ENCODE results near the gene VWC2L.

Gene VWC2L

DNA sequence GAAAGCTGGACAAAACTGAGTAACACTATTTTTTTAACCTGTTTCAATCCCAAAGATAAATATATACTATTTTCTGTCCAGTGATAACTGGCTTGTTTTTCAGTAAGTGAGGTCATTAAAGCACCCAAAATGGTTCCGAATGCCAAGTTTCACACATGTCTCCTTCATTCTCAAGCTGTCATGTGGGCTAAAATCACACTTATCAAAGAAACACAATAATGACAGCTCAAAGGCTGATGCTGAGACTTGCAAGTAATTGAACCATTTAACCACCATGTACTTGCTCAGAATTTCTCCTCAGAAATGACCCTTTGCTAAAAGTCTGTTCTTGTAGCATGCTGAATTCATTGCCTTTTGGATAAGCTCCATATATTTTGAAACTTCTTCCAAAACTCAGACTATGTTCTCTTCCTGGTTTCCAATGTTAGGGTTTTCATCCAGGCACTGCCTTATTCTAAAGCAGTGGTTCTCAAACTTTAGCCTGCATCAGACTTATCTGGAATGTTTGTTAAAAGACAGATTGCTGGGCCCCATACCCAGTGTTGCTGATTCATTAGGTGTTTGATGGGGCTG, 149.8 kb downstream of the VWC2L start:
- TF ChIP-seq, protein P1, sequence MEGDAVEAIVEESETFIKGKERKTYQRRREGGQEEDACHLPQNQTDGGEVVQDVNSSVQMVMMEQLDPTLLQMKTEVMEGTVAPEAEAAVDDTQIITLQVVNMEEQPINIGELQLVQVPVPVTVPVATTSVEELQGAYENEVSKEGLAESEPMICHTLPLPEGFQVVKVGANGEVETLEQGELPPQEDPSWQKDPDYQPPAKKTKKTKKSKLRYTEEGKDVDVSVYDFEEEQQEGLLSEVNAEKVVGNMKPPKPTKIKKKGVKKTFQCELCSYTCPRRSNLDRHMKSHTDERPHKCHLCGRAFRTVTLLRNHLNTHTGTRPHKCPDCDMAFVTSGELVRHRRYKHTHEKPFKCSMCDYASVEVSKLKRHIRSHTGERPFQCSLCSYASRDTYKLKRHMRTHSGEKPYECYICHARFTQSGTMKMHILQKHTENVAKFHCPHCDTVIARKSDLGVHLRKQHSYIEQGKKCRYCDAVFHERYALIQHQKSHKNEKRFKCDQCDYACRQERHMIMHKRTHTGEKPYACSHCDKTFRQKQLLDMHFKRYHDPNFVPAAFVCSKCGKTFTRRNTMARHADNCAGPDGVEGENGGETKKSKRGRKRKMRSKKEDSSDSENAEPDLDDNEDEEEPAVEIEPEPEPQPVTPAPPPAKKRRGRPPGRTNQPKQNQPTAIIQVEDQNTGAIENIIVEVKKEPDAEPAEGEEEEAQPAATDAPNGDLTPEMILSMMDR (IDR thresholded peaks at IDR 0.05; ENCODE audit: low read depth, low read length, poor library complexity, severe bottlenecking): no peak
- no peak for TF ChIP-seq EZH2phosphoT487 (IDR thresholded peaks at IDR 0.05; ENCODE audit: borderline replicate concordance, low read length)
- no peaks in the 10 kb centered on the region for H3K9me3 ChIP-seq (ENCODE audit: control insufficient read depth, insufficient read depth, low read length)
- no peaks in the 10 kb centered on the region for H3K4me1 ChIP-seq (ENCODE audit: control insufficient read depth, low read length)
- H3K4me2 ChIP-seq (ENCODE audit: low read length): no peak overlapping the region
- no peak overlapping the region for H3K27ac ChIP-seq (ENCODE audit: low read depth, low read length)
- no peaks in the 10 kb centered on the region for H3F3A ChIP-seq (ENCODE audit: control insufficient read depth, insufficient read depth)
- H3K79me2 ChIP-seq (ENCODE audit: control insufficient read depth, low read length): no peaks in the 10 kb centered on the region
- H3K36me3 ChIP-seq (ENCODE audit: control insufficient read depth, low read length): no peaks in the 10 kb centered on the region
- no peak overlapping the region for H3K4me3 ChIP-seq (ENCODE audit: low read length)
- H4K20me1 ChIP-seq (ENCODE audit: control insufficient read depth, insufficient read depth, low read depth, low read length): no peaks in the 10 kb centered on the region
- no peaks in the 10 kb centered on the region for H3K9me2 ChIP-seq (replicated peaks; ENCODE audit: control insufficient read depth, low read length)
- H3K27me3 ChIP-seq (ENCODE audit: control insufficient read depth, low read length): no peaks in the 10 kb centered on the region

DNA sequence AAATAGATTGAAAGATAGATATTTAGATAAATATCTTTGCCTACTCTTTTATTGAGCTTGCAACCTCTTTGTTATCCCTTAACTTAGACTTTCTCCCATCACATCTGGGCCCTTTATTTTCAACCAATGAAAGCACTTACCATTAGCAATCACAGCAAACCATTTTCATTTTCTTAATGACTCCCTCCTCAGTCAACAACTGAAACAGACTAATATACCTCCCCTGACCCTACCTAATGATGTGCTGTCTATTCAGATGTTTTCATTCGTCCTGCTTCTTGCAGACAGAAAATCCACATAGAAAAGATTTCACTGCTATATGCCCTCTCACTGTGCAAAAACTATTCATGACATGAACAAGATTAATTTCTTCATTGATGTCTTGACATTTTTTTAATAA, 154.4 kb downstream of the VWC2L start:
- Histone ChIP-seq H3K4me2 (ENCODE audit: low read length) (no peak overlapping the region), H3F3A (ENCODE audit: control insufficient read depth, insufficient read depth) (no peaks in the 10 kb centered on the region), H3K27me3 (ENCODE audit: control insufficient read depth, low read length) (no peaks in the 10 kb centered on the region), H3K9me2 (replicated peaks; ENCODE audit: control insufficient read depth, low read length) (no peaks in the 10 kb centered on the region), H3K79me2 (ENCODE audit: control insufficient read depth, low read length) (no peaks in the 10 kb centered on the region), H3K27ac (ENCODE audit: low read depth, low read length) (no peak overlapping the region), H4K20me1 (ENCODE audit: control insufficient read depth, insufficient read depth, low read depth, low read length) (no peaks in the 10 kb centered on the region), H3K4me1 (ENCODE audit: control insufficient read depth, low read length) (no peaks in the 10 kb centered on the region), H3K4me3 (ENCODE audit: low read length) (no peak overlapping the region), H3K9me3 (ENCODE audit: control insufficient read depth, insufficient read depth, low read length) (no peaks in the 10 kb centered on the region), H3K36me3 (ENCODE audit: control insufficient read depth, low read length) (no peaks in the 10 kb centered on the region)
- no peak for TF ChIP-seq EZH2phosphoT487 (IDR thresholded peaks at IDR 0.05; ENCODE audit: borderline replicate concordance, low read length)
- TF ChIP-seq, protein P1 (IDR thresholded peaks at IDR 0.05; ENCODE audit: low read depth, low read length, poor library complexity, severe bottlenecking): no peak

DNA sequence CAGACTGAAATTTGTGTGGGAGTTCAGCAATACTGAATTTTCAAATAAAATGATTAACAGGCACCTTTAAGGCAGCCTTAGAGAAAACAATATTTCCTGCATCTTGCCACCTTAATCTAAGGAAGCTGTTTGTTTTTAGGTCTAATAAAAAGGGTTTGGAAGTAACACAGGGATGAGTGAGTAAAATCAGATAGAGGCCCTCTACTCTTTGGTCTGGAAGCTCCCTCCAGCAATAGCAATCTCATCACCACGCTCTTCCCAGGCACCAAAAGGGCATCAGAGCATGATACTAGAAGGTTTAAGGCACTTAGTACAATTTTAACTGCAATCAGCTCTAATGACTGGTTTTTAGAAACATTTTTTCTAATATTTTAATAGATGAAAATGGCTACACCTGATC, 155.6 kb downstream of the VWC2L start:
- Histone ChIP-seq H3K4me3 (ENCODE audit: low read length) (no peak overlapping the region), H3K36me3 (ENCODE audit: control insufficient read depth, low read length) (no peaks in the 10 kb centered on the region), H4K20me1 (ENCODE audit: control insufficient read depth, insufficient read depth, low read depth, low read length) (no peaks in the 10 kb centered on the region), H3K27me3 (ENCODE audit: control insufficient read depth, low read length) (no peaks in the 10 kb centered on the region), H3F3A (ENCODE audit: control insufficient read depth, insufficient read depth) (no peaks in the 10 kb centered on the region), H3K9me3 (ENCODE audit: control insufficient read depth, insufficient read depth, low read length) (no peaks in the 10 kb centered on the region), H3K27ac (ENCODE audit: low read depth, low read length) (no peak overlapping the region), H3K79me2 (ENCODE audit: control insufficient read depth, low read length) (no peaks in the 10 kb centered on the region), H3K4me2 (ENCODE audit: low read length) (no peak overlapping the region), H3K4me1 (ENCODE audit: control insufficient read depth, low read length) (no peaks in the 10 kb centered on the region), H3K9me2 (replicated peaks; ENCODE audit: control insufficient read depth, low read length) (no peaks in the 10 kb centered on the region)
- TF ChIP-seq, protein P1 (IDR thresholded peaks at IDR 0.05; ENCODE audit: low read depth, low read length, poor library complexity, severe bottlenecking): no peak
- no peak for TF ChIP-seq EZH2phosphoT487 (IDR thresholded peaks at IDR 0.05; ENCODE audit: borderline replicate concordance, low read length)
